ENCODE results near the gene EIF4E.
"Not testable (repeated sequence)": the region's sequence is repeated elsewhere in the genome, so short reads cannot be mapped to it uniquely, and the experiment has no call there.

EIF4E gene

GRCh38 chr4:98946359-98946758 lies 17.4 kb upstream of the EIF4E start:
- no peak for TF ChIP-seq CTCF (IDR thresholded peaks at IDR 0.05; ENCODE audit: control insufficient read depth, extremely low read depth, insufficient read depth)
- DNase-seq (ENCODE audit: low read depth) = no peak
- H3K4me3 ChIP-seq (ENCODE audit: low read depth, low read length) = no peak overlapping the region

- no peak for TF ChIP-seq CTCF (IDR thresholded peaks at IDR 0.05; ENCODE audit: control insufficient read depth, extremely low read depth, insufficient read depth)
- no peak overlapping the region for H3K4me3 ChIP-seq (ENCODE audit: low read depth, low read length)
- DNase-seq (ENCODE audit: low read depth) = no peak
Measured at GRCh38 chr4:98945297-98945850, 16.4 kb upstream of the EIF4E start.

- H3K4me3 ChIP-seq (ENCODE audit: low read depth, low read length) = no peak overlapping the region
- DNase-seq (ENCODE audit: low read depth) = no peak
- TF ChIP-seq CTCF (IDR thresholded peaks at IDR 0.05; ENCODE audit: control insufficient read depth, extremely low read depth, insufficient read depth) = peak; percentile 66
Measured at GRCh38 chr4:98939892-98940298, 11.0 kb upstream of the EIF4E start.

DNA sequence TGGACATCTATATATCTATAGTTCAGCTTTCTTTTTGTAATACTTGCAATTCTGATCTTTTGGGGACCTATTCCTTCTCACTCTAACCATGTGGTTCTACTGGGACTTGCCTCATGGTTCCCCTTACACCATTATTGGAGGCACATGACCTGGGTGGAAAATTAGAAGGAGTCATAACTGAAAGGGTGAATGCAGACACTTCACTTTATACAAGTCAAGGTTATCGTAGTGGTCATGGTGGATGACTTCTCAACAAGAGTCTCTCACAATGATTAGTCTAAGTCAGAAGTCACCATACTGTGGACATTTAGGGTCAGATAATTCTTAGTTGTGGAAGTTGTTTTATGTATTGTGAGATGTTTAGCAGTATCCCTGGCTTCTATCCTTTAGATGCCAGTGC lies 10.5 kb upstream of the EIF4E start:
- TF ChIP-seq CTCF (IDR thresholded peaks at IDR 0.05; ENCODE audit: control insufficient read depth, extremely low read depth, insufficient read depth) = no peak
- DNase-seq (ENCODE audit: low read depth) = no peak
- no peak overlapping the region for H3K4me3 ChIP-seq (ENCODE audit: low read depth, low read length)

DNA sequence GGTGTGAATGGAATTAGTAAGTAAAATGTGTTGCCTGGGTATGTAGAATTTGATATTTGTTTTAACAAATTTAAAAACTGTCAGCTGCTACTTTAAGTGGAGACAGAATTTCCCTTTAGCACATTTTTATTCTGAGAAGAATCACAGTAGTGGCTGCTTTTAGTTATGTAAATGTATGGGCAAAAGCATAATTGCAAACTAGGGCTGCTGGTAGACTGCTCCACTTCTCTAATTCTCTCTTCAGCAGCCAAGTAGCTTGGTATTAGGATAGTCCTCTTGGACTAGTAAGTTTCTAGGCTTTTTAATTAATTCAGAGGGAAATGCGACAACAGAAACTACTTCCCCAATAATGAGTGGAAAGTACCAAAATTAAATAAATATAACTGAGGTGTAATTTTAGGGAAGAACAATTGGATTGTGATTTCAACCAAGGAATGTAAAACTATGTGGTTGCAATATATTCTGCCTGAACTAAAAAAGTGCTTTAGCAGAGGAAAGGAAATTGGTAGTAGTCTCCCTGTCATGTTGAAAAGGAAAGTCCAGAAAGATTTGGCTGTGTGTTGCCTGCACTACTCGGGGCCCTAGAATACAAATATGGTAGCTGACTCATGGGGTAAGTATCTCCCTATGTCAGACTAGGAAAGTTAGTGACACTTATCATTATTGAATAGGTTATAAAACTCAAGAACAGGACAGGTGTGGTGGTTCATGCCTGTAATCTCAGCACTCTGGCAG lies 9.2 kb upstream of the EIF4E start:
- no peak for TF ChIP-seq CTCF (IDR thresholded peaks at IDR 0.05; ENCODE audit: control insufficient read depth, extremely low read depth, insufficient read depth)
- DNase-seq (ENCODE audit: low read depth) = no peak
- H3K4me3 ChIP-seq (ENCODE audit: low read depth, low read length) = no peak overlapping the region

DNA sequence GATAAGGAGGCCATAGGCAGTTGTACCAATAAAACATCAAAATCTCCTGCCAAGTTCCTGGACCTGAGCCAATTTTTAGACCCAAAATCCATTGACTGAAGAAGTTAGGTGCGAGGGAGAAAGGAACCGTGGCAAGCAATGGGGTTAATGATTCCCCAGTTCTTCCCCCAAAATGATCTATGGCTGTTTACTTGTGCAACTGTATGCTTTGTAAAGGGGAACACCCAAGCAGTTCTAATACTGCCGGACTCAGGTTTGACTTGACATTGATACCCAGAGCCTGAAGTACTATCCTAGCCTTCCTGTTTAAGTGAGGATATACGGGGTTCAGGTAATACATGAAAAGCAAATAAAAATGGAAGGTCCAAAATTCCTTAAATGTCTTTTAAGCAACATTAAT lies 6.7 kb upstream of the EIF4E start:
- TF ChIP-seq CTCF (IDR thresholded peaks at IDR 0.05; ENCODE audit: control insufficient read depth, extremely low read depth, insufficient read depth) = no peak
- no peak for DNase-seq (ENCODE audit: low read depth)

DNA sequence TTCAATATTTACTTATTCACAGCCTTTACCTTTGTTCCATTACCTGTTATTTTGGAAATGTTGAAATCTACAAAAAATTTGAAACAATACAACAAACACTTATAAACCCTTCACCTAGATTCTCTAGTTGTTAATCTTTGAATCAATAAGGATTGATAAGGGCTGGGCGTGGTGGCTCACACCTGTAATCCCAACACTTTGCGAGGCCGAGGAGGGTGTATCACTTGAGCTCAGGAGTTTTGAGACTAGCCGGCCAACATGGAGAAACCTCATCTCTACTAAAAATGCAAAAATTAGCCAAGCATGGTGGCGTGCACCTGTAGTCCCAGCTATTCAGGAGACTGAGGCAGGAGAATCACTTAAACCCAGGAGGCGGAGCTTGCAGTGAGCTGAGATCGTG lies 5.9 kb upstream of the EIF4E start:
- not testable (repeated sequence) for DNase-seq (ENCODE audit: low read depth); H3K4me3 ChIP-seq (ENCODE audit: low read depth, low read length)

More for the DNA sequence above, 6.7 kb upstream of the EIF4E start:
- no peak overlapping the region for H3K4me3 ChIP-seq (ENCODE audit: low read depth, low read length)

Data from LNCaP clone FGC (cell line).